Mucosa of stomach (tissue), 1 donor: ENCODE data around the gene FAM149A.

Source experiments
- H3K27me3 ChIP-seq: one replicate; pipeline ENCODE4 v1.7.0; 2013; ENCODE audit warnings: mild to moderate bottlenecking, low read length; ENCODE audit not compliant: control insufficient read depth, insufficient read depth
- H3K36me3 ChIP-seq: one replicate; pipeline ENCODE4 v1.7.0; 2013; ENCODE audit warnings: low read length; ENCODE audit not compliant: control insufficient read depth, insufficient read depth
- H3K4me1 ChIP-seq: one replicate; pipeline ENCODE4 v1.7.0; 2013; ENCODE audit warnings: mild to moderate bottlenecking, low read length; ENCODE audit not compliant: control insufficient read depth, insufficient read depth
- H3K4me3 ChIP-seq: one replicate; pipeline ENCODE4 v1.7.0; 2013; ENCODE audit warnings: low read length
- H3K9ac ChIP-seq: one replicate; pipeline ENCODE4 v1.7.0; 2013; ENCODE audit warnings: mild to moderate bottlenecking, low read length, moderate library complexity
- H3K9me3 ChIP-seq: one replicate; pipeline ENCODE4 v1.7.0; 2013; ENCODE audit warnings: mild to moderate bottlenecking, low read length, moderate library complexity; ENCODE audit not compliant: control insufficient read depth
- donor health status: Pancreatic carcinoma.

The FAM149A gene

DNA sequence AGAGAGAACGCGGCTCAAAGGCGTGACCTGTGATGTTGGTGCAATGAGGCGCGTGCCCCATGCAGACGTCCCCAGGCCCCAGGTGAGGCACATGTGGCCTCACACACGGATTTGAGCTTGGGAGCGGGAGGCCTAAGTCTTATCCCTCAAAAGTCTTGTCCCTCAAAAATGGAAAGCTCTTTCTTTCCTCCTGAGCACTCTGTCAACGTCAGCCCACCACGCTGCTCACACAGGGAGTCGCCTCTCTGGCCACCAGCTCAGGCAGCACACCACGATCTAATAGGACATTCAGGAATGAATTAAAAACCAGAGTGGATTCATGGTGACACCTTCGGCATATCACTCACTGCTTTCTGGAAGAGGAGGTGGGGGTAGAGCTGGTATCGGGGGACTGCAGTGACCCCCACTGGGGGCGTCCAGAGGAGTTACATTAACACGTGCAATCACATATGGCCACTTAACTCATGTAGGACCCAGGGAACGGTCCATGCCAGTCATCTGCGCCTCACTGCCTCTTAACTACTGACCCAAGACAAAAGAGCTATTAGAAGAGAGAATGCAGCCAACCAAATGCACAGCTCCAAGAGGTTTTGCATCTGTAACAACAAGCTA is 64.9 kb downstream of the FAM149A start:
- no peaks in the 10 kb centered on the region for H3K27me3 ChIP-seq
- no peak overlapping the region for H3K9ac ChIP-seq
- no peaks in the 10 kb centered on the region for H3K36me3 ChIP-seq
- H3K9me3 ChIP-seq = no peaks in the 10 kb centered on the region
- H3K4me1 ChIP-seq = no peaks in the 10 kb centered on the region
- no peak overlapping the region for H3K4me3 ChIP-seq

DNA sequence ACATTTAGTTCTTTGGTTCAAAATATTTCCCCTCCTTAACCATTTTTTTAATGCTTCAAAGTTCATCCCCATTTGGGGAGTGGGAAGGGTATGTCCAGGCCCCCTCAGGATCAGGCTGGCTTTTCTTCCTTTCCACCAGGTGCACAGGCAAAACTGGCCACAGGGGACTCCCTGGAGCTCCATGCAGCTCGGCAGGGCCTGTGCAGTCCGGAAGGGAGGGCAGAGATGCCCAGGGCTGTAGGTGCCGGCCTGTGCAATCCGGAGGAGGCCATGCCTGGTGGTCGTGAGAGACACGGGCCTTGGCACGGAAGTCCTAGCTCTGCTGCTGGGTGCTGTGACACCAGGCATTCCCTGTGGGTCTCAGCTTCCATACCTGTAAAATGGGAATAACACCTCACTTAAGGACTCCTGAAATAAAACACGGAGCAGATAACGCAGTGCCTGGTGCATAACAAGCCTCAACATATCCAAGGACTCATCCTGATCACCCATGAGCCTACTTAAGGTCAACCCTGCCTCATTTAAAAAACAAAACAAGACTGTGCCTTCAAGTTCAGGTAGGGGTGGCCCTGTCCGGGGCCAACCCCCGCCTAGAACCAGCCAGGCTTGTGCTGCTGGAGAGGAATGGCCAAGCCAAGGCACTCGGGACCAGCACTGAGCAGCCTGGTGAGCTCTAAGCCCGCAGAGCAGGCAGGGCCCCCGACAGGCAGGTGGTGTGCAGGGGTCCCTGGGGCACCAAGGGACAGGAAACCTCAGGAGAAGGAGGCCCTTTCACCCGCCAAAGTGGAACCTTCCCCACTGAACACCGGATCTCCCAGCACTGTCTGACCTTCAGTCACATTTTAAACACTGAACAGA is 65.7 kb downstream of the FAM149A start:
- Histone ChIP-seq H3K4me1 (no peaks in the 10 kb centered on the region), H3K36me3 (no peaks in the 10 kb centered on the region), H3K9me3 (no peaks in the 10 kb centered on the region), H3K27me3 (no peaks in the 10 kb centered on the region), H3K4me3 (no peak overlapping the region), H3K9ac (no peak overlapping the region)

DNA sequence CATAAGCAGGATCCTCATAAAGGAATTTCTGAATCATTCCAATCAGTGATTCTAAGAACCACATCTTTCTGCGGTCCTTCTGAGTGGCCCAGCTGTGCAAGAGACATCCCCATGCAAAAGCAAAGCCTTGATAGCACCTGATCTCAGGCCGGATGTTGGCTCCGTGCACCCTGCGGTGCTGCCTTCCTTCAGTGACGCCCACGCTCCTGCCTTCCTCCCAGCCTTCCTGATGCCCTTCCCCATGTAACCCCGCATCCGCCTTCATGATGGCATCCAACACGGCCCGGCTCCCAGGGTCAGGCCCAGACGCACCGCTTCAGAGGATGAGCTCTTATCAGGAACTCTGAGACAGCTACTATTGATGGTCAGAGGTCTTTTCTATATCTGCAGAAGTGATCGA is 66.5 kb downstream of the FAM149A start:
- H3K9ac ChIP-seq = no peak overlapping the region
- H3K9me3 ChIP-seq = no peaks in the 10 kb centered on the region
- H3K4me3 ChIP-seq = no peak overlapping the region
- H3K36me3 ChIP-seq = no peaks in the 10 kb centered on the region
- H3K4me1 ChIP-seq = no peaks in the 10 kb centered on the region
- H3K27me3 ChIP-seq = no peaks in the 10 kb centered on the region

DNA sequence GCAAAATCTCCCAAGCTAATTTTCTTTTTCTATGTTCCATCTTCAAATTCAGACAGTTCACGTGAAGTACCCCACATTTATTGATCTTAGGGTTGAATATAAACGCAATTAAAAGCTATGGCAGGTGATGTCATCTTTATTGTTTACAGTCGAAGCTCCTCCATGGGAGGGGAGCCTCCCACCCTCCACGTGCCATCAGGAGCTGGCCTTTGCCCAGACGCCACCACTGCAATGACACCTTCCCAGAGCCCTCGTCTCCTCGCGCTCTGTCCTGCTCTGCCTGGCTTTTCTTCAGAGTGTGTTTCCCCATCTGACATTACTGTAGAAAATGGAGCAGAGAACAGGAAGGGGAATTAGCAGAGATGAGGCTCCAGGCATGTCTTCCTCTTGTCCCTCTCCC is 68.0 kb downstream of the FAM149A start:
- no peaks in the 10 kb centered on the region for H3K9me3 ChIP-seq
- H3K9ac ChIP-seq = no peak overlapping the region
- H3K4me3 ChIP-seq = no peak overlapping the region
- H3K4me1 ChIP-seq = no peaks in the 10 kb centered on the region
- no peaks in the 10 kb centered on the region for H3K27me3 ChIP-seq
- no peaks in the 10 kb centered on the region for H3K36me3 ChIP-seq

DNA sequence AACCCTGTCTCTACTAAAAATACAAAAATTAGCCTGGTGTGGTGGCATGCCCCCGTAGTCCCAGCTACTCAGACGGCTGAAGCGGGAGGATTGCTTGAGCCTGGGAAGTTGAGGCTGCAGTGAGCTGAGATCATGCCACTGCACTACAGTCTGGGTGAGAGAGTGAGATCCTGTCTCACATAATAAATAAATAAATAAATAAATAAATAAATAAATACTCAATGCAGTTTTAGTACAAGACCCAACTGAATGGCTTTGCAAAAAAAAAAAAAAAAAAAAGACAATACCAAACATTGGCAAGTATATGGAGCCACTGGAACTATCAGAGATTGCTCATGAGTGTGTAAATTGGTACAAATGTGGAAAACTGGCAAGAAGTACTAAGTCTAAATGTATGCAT is 83.6 kb downstream of the FAM149A start:
- Histone ChIP-seq H3K4me3 (no peak overlapping the region), H3K36me3 (no peaks in the 10 kb centered on the region), H3K9me3 (no peaks in the 10 kb centered on the region), H3K9ac (no peak overlapping the region), H3K4me1 (peaks cover 10% of the 10 kb centered on the region), H3K27me3 (no peaks in the 10 kb centered on the region)

DNA sequence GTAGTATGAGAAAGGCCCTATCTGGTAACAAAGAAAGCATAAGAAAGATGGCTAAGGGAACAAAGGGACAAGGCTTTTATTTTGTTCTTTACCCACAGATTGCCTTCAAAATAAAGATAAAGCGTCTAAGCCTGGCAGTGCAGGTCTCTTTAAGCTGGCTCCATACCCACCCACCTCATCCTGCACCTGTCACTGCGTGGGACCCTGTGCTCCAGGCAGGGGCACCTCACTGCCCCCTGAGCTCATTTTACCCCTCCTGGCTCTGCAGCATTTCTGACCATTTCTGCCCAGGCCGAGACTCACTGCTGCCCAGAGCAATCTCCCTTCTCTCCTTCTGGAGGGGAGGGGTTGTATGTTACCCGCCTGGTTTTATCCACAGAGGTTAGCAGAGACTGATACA is 85.2 kb downstream of the FAM149A start:
- Histone ChIP-seq H3K9me3 (no peaks in the 10 kb centered on the region), H3K36me3 (no peaks in the 10 kb centered on the region), H3K4me3 (no peak overlapping the region), H3K4me1 (peaks cover 10% of the 10 kb centered on the region), H3K27me3 (no peaks in the 10 kb centered on the region), H3K9ac (peak overlapping the region; percentile 93)

DNA sequence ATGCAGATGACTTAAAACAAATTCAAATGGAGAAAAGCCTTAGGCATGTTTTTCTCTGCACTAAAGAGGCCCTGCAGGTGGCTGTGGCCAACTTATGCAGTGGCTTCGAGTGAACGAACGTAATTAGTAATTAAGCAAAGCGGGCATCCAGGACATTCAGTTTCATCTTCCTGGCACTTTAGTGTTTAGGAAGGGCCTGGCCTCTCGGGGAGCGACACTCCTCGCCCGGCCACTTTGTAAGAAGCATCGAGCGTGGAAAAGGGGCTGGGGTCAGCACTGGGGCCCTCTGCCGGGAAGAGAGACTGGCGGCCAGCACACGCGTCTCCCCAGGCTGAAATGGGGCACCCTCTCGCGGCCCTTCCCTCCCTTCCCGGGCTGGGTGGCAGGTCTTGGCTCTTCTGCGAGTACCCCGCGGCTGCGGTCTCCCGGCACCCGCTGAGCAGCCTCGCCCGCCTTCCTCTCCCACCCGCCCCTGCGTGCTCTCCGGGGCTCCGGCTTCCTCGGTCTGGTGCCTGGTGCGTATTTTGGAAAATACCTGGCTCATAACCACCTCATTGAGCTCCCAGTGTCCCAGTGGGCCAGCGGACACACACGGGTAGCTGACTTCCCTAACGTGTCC is 86.2 kb downstream of the FAM149A start:
- H3K4me3 ChIP-seq = peak overlapping the region; percentile 63
- peaks cover 10% of the 10 kb centered on the region for H3K4me1 ChIP-seq
- H3K36me3 ChIP-seq = no peaks in the 10 kb centered on the region
- H3K9me3 ChIP-seq = no peaks in the 10 kb centered on the region
- peak overlapping the region; percentile 93 for H3K9ac ChIP-seq
- no peaks in the 10 kb centered on the region for H3K27me3 ChIP-seq

DNA sequence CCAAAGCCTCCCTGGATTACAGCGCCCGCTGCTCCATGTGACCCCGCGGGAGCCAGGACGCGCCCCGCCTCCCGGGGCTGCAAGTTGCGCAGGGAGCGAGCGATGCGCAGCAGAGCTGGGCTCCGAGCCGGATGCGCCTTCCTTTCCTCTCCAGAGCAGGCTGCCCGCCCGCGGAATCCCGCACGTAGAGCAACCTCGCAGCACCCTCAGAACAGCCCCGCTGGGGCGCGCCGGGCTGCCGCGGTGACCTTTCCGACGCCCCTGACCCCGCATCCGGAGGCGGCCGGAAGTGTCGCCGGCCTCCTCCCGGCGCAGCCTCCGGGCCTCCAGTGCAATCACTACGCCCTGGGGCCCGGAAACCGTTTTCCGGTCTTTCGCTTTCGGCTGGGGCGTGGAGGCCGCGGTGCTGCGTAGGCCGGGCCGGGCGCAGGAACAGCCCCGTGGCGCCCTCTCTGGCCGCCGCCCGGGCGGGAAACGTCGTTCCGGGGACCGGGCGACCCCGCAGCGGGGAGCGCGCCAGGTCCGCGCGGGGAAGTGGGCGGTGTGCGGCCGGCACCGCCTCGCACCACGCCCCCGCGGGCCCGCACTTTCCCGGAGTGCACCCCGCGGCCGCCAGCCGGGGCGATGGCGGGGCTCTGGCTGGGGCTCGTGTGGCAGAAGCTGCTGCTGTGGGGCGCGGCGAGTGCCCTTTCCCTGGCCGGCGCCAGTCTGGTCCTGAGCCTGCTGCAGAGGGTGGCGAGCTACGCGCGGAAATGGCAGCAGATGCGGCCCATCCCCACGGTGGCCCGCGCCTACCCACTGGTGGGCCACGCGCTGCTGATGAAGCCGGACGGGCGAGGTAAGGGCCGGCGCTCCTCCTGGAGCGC is 86.9 kb downstream of the FAM149A start, which contains the start of gene CYP4V2:
TSS of gene CYP4V2 (plus strand) at position 368 of the 866 bp plus-strand sequence. CDS start at position 625, 257 bp downstream.
- Histone ChIP-seq H3K36me3 (no peaks in the 10 kb centered on the region), H3K27me3 (no peaks in the 10 kb centered on the region), H3K9ac (peak within 1 kb of the TSS; percentile 93)

DNA sequence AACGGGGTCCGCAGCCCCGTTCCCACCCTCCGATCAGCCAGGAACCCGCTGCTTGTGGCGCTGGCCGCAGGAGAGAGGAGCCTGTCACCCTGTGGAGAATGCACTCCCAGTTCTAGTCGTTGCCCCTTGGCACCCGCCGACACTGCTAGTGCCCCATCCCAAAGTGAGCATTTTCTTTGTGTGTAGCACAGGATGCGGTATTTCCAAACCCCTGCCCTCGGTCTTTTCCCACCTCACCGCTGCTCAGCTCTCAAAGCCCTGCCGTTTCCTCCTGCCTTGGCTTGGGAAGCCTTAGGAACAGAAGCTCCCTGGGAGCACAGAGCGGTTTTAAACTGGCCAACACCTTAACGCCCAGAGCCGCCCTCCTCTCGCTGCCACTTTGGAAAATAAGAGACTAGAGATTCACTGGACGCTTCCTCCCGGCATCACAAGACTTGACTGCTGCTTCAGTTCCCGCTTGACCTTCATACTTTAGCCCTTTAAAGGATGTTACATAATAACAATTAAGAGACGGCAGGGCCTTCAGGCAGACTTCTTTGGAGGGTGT is 87.6 kb downstream of the FAM149A start:
- no peaks in the 10 kb centered on the region for H3K27me3 ChIP-seq
- peak overlapping the region; percentile 93 for H3K9ac ChIP-seq
- H3K4me3 ChIP-seq = peak overlapping the region; percentile 63
- H3K9me3 ChIP-seq = no peaks in the 10 kb centered on the region
- peaks cover 10% of the 10 kb centered on the region for H3K4me1 ChIP-seq
- no peaks in the 10 kb centered on the region for H3K36me3 ChIP-seq

More for the DNA sequence above, 86.9 kb downstream of the FAM149A start, which contains the start of gene CYP4V2:
- Histone ChIP-seq H3K4me1 (peaks cover 10% of the 10 kb centered on the region), H3K9me3 (no peaks in the 10 kb centered on the region), H3K4me3 (peak within 1 kb of the TSS; percentile 63)

DNA sequence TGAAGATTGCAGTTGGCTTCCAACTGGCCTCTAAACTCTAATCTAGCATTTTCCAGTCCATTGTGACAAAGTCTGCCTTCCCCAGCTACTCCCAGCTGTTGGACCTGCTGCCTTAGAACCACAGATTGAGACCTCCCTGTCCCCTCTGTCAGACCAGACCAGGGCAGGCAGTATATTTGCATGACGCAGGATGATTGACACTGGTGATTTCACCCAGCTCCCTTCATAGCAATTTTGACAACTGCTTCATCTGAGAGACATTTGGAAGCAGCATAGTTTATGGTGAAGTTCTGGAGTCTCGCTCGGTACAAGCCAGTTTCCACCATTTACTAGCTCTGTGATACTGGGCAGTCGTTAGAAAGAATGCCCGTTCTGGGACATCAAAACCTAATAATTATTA is 89.3 kb downstream of the FAM149A start:
- H3K9ac ChIP-seq = no peak overlapping the region
- no peak overlapping the region for H3K4me3 ChIP-seq

DNA sequence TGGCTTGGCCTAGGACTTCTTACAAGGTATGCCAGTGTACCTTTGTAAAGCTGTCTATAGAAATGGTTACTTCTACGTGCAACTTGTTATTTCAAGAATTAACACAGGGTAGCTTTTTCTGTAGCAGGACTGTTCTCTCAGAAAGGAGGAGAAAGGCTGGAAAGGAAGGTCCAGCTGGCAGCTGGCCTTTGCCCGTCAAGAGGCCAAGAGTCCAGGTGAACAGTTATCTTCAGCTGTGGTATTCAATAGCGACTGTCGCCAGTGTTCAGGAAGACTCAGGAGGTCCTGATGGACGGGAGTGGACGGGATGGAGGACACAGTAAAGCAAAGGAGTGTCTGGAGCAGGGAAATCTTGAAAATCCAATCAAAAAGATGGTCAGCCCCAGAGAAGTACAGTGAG is 91.6 kb downstream of the FAM149A start:
- Histone ChIP-seq H3K9ac (no peak overlapping the region), H3K9me3 (no peaks in the 10 kb centered on the region), H3K36me3 (no peaks in the 10 kb centered on the region), H3K4me1 (no peaks in the 10 kb centered on the region), H3K4me3 (no peak overlapping the region), H3K27me3 (no peaks in the 10 kb centered on the region)

More for the DNA sequence above, 89.3 kb downstream of the FAM149A start:
- Histone ChIP-seq H3K36me3 (no peaks in the 10 kb centered on the region), H3K27me3 (no peaks in the 10 kb centered on the region), H3K9me3 (no peaks in the 10 kb centered on the region), H3K4me1 (peaks cover 10% of the 10 kb centered on the region)
